Stimulated activated CD4-positive, alpha-beta T cell treated with anti-CD3 and anti-CD28 coated beads, Interleukin-4, amount 100 ng/mL, for 4 hours (primary cell): ENCODE data around the gene ATP1B4.

ENCODE experiments used
- DNase-seq, 2 experiments: peaks; one replicate each; pipeline ENCODE4 v3.0.0-alpha.2; 2020

ATP1B4 gene

DNA sequence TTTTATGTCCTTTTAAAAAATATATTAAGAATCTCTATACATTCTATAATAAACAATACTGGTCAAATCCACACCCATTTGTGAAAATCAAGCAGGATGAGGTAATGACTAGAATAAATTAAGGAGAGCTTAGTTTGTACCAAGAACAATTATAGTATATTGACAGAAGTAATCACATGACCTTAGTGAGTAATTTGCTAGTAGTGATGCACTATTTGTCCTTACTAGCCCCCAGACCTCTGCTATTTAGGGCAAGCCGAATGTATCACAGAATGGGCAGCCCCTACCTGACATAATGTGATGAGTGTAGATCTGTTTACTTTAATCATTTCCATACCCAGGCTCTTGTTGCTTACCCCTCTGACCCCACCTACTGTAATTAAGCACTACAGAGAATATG lies 15.8 kb downstream of the ATP1B4 start:
- DNase-seq, result no peak

- no peak for DNase-seq
Measured at GRCh38 chrX:120378570-120378969, 16.7 kb downstream of the ATP1B4 start.

- DNase-seq, result no peak
Measured at GRCh38 chrX:120379937-120380681, 18.2 kb downstream of the ATP1B4 start.

DNA sequence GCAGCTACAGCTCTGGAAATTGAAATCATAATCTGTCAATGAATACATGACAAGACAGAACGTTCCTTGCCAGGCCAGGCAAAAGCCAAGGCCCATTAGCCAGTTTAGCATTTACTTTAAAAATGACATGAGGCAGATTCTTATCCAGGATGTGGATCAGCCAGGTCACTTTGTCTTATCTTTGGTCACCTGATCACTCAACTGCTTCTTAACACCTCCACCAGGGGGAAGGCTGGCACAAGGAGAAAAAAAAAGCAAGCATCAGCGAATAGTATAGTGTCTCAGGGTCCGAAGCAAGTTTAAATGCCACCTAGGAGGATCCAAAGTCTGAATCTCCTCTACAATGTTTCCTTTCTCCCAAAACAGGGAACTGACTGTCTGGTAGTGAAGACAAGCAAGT lies 18.8 kb downstream of the ATP1B4 start:
- no peak for DNase-seq

GRCh38 chrX:120401301-120401700 lies 39.4 kb downstream of the ATP1B4 start:
- DNase-seq, result no peak

DNA sequence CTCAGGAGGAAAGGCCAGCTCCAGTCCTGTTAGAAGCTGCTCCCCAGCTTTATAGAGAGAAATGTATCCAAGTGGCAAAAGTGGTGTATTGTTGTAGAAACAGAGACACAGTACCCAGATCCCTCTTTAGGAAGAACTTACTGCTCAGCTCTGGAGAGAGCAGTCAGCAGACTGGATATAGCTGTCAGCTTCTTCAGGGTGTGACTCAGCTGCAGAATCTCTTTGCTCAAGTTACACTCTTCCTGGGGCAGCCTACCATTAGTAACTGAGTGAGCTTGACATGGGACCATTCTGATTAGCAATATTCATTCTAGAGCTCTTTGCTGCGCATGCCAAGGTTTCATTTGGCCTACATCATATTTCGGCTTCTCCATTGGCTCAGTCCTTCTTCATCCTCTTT lies 40.5 kb downstream of the ATP1B4 start:
- DNase-seq, result no peak

DNA sequence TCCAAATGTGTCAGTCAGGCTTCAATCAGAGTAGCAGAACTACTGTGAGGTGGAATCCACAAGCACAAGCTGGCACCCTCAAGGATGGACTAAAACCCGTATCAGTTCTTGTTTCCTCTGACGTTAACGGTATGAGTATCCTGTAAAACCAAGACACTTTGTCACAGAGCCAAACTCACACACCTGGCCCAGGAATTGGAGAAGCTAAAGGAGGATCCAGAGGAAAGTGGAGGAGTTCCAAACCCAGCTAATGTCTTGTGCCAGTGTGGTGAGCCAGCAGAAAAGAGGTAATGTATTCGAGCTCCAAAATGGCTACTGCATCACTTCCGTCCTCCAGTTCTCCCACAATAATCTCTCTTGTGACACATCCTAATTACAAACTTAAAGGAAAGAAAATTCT lies 44.7 kb downstream of the ATP1B4 start:
- DNase-seq, result no peak

- DNase-seq, result no peak
Measured at GRCh38 chrX:120408168-120408567, 46.3 kb downstream of the ATP1B4 start.

DNA sequence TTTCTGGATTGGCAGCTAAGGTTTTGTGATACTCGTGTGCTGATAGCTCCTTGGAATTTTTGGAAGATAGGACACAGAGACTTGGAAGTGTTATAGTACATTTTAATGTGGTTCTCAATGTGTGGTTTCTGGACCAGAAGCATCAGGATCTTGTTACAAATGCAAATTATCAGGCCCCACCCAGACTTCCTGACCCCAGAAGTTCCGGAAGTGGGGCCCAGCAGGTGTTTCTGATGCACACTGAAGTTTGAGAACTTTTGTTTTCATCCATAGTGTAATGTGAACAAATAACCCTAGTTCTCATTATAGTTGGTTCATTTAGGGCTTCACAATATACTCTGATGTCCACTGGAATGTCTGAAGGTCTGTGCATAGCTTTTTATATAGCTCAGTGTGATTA lies 57.6 kb downstream of the ATP1B4 start:
- no peak for DNase-seq

DNA sequence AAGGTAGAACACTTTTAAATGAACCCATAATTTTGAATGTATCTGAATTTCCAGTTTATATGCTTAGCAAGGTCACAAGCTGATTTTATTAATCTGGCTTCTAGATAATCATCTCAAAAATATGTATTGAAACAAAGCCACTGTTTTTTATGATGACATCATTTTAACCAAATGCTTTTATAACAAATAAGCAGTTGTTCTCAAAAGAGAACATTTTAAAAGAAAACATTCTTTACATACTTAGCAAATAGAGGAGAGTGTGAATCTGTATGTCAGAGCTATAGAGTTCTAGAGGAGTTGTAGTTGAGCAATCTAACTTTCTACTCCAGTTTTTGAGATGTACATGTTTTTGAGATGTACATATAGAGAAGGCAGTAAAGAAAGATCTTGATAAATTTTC lies 64.7 kb downstream of the ATP1B4 start:
- no peak for DNase-seq

GRCh38 chrX:120428309-120428708 lies 66.4 kb downstream of the ATP1B4 start:
- DNase-seq, result no peak

GRCh38 chrX:120429776-120430540 lies 68.1 kb downstream of the ATP1B4 start:
- DNase-seq, result no peak
